ENCODE results near the gene SDHAF3.
A peak's percentile ranks its signal among the peaks of the same experiment; 100 is the strongest.
"Not testable (repeated sequence)": the region's sequence is repeated elsewhere in the genome, so short reads cannot be mapped to it uniquely, and the experiment has no call there.

The SDHAF3 gene

GRCh38 chr7:97117372-97118188 lies at the start of gene SDHAF3:
Gene SDHAF3 (plus strand): TSS chr7:97117698. CDS start chr7:97117724, 26 bp downstream.
- DNase-seq (ENCODE audit: low read depth) = peak; percentile 63

- DNase-seq (ENCODE audit: low read depth) = not testable (repeated sequence)
Measured at GRCh38 chr7:97072025-97072424, 45.5 kb upstream of the SDHAF3 start.

GRCh38 chr7:97075928-97076327 lies 41.6 kb upstream of the SDHAF3 start:
- no peak for DNase-seq (ENCODE audit: low read depth)

GRCh38 chr7:97078023-97078969 lies 39.2 kb upstream of the SDHAF3 start:
- DNase-seq (ENCODE audit: low read depth) = no peak

GRCh38 chr7:97079300-97079699 lies 38.2 kb upstream of the SDHAF3 start:
- no peak for DNase-seq (ENCODE audit: low read depth)

- DNase-seq (ENCODE audit: low read depth) = no peak
Measured at GRCh38 chr7:97081521-97082300, 35.8 kb upstream of the SDHAF3 start.

GRCh38 chr7:97088364-97088763 lies 29.1 kb upstream of the SDHAF3 start:
- no peak for DNase-seq (ENCODE audit: low read depth)

- DNase-seq (ENCODE audit: low read depth) = no peak
Measured at GRCh38 chr7:97089771-97090170, 27.7 kb upstream of the SDHAF3 start.

- DNase-seq (ENCODE audit: low read depth) = no peak
Measured at GRCh38 chr7:97090761-97091353, 26.6 kb upstream of the SDHAF3 start.

GRCh38 chr7:97094284-97094930 lies 23.1 kb upstream of the SDHAF3 start:
- no peak for DNase-seq (ENCODE audit: low read depth)

- no peak for DNase-seq (ENCODE audit: low read depth)
Measured at GRCh38 chr7:97096037-97096436, 21.5 kb upstream of the SDHAF3 start.

GRCh38 chr7:97096661-97097060 lies 20.8 kb upstream of the SDHAF3 start:
- no peak for DNase-seq (ENCODE audit: low read depth)

GRCh38 chr7:97104719-97105238 lies 12.7 kb upstream of the SDHAF3 start:
- no peak for DNase-seq (ENCODE audit: low read depth)

GRCh38 chr7:97107192-97107800 lies 10.2 kb upstream of the SDHAF3 start:
- DNase-seq (ENCODE audit: low read depth) = peak; percentile 18

- DNase-seq (ENCODE audit: low read depth) = no peak
Measured at GRCh38 chr7:97116308-97116707, 1.2 kb upstream of the SDHAF3 start.

GRCh38 chr7:97117035-97117371 lies 495 bp upstream of the SDHAF3 start:
- DNase-seq (ENCODE audit: low read depth) = no peak

GRCh38 chr7:97118306-97118917 lies 914 bp downstream of the SDHAF3 start:
- DNase-seq (ENCODE audit: low read depth) = no peak

GRCh38 chr7:97119747-97120146 lies 2.2 kb downstream of the SDHAF3 start:
- no peak for DNase-seq (ENCODE audit: low read depth)

GRCh38 chr7:97120713-97121457 lies 3.4 kb downstream of the SDHAF3 start:
- DNase-seq (ENCODE audit: low read depth) = no peak
